Measurements from ENCODE around the gene STAMBPL1.

DNA sequence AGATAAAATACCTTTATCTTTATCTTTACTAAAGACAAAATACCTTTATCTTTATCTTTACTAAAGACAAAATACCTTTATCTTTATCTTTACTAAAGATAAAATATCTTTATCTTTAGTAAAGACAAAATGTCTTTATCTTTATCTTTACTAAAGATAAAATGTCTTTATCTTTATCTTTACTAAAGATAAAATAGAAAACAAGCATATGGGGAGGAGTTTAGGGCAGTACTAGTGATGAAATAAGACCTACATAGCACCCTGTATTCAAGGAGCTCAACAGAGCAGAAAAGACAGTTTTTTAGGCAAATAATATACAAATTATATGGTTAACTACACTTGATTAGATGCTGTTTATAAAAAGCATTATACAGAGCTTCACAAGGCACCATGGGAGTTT, 47.7 kb upstream of the STAMBPL1 start:
- TF ChIP-seq, protein P1, sequence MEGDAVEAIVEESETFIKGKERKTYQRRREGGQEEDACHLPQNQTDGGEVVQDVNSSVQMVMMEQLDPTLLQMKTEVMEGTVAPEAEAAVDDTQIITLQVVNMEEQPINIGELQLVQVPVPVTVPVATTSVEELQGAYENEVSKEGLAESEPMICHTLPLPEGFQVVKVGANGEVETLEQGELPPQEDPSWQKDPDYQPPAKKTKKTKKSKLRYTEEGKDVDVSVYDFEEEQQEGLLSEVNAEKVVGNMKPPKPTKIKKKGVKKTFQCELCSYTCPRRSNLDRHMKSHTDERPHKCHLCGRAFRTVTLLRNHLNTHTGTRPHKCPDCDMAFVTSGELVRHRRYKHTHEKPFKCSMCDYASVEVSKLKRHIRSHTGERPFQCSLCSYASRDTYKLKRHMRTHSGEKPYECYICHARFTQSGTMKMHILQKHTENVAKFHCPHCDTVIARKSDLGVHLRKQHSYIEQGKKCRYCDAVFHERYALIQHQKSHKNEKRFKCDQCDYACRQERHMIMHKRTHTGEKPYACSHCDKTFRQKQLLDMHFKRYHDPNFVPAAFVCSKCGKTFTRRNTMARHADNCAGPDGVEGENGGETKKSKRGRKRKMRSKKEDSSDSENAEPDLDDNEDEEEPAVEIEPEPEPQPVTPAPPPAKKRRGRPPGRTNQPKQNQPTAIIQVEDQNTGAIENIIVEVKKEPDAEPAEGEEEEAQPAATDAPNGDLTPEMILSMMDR (IDR thresholded peaks at IDR 0.05; ENCODE audit: extremely low read depth in 1 of 2, insufficient read depth in 1 of 2, low read depth in 1 of 2, low read length in 2 of 2) = no peak
- TF ChIP-seq POLR2AphosphoS5 (IDR thresholded peaks at IDR 0.05; ENCODE audit: insufficient read depth, low read depth, low read length) (no peak), POLR2A (IDR thresholded peaks at IDR 0.05; ENCODE audit: low read depth, low read length) (no peak)

Measured in endothelial cell of umbilical vein (primary cell).